Lung (tissue), 12 donors: ENCODE results near the gene TLR5. TPM values are rescaled to one million over a fixed set of nuclear protein-coding genes. Genes with fewer than 3 reads are reported as not detected.

ENCODE experiments used
- ATAC-seq: fragments of 200-7000 bp; cut with Tn5 transposase; one replicate; pipeline ENCODE4 v1.9.1; 2020; ENCODE audit warnings: moderate number of reproducible peaks; ENCODE audit not compliant: insufficient read depth, low FRiP score
- DNase-seq, 3 donors: peaks; one replicate each; pipeline ENCODE4 v3.0.0-alpha.2; 2013 to 2017
- H3K27ac ChIP-seq, 2 donors: one replicate each; pipeline ENCODE4 v1.5.1; 2013; ENCODE audit warnings: mild to moderate bottlenecking in 2 of 2, moderate library complexity in 2 of 2, control low read depth in 1 of 2, inconsistent platforms in 1 of 2, low read depth in 1 of 2, low read length in 1 of 2
- H3K27me3 ChIP-seq, 3 donors: one replicate each; pipeline ENCODE4 v1.5.1; 2013; ENCODE audit warnings: low read length in 2 of 3; ENCODE audit not compliant: control insufficient read depth in 3 of 3, insufficient read depth in 3 of 3
- H3K36me3 ChIP-seq, 4 donors: one replicate each; pipeline ENCODE4 v1.5.1; 2013; ENCODE audit warnings: low read length in 4 of 4, mild to moderate bottlenecking in 1 of 4, moderate library complexity in 1 of 4; ENCODE audit not compliant: control insufficient read depth in 4 of 4, insufficient read depth in 4 of 4
- H3K4me1 ChIP-seq, 5 donors: one replicate each; pipeline ENCODE4 v1.5.1; 2013; ENCODE audit warnings: low read length in 5 of 5, mild to moderate bottlenecking in 2 of 5, moderate library complexity in 1 of 5; ENCODE audit not compliant: control insufficient read depth in 5 of 5, insufficient read depth in 5 of 5
- H3K4me3 ChIP-seq: one replicate; pipeline ENCODE4 v1.5.1; 2013; ENCODE audit warnings: mild to moderate bottlenecking, control low read depth, moderate library complexity
- H3K9ac ChIP-seq, 2 donors: one replicate each; pipeline ENCODE4 v1.5.1; 2013; ENCODE audit warnings: low read length in 2 of 2, control low read depth in 1 of 2; ENCODE audit not compliant: insufficient read depth in 1 of 2
- H3K9me3 ChIP-seq, 4 donors: one replicate each; pipeline ENCODE4 v1.5.1; 2013; ENCODE audit warnings: low read length in 3 of 4, mild to moderate bottlenecking in 1 of 4, moderate library complexity in 1 of 4; ENCODE audit not compliant: control insufficient read depth in 4 of 4, insufficient read depth in 3 of 4
- CTCF ChIP-seq: IDR thresholded peaks from 2 replicates; pipeline ENCODE4 v1.5.1; 2012; ENCODE audit warnings: mild to moderate bottlenecking; ENCODE audit errors: control extremely low read depth, extremely low read depth
- WGBS, 2 donors: extraction: QIAGEN DNeasy Blood & Tissue Kit; methylation state at CpG; one replicate each; pipeline ENCODE4 v1.1.7; 2013; 5-methylcytosine and 5-hydroxymethylcytosine counted together
- polyA plus RNA-seq, 2 donors: library from polyadenylated mRNA; stranded (reverse); fragments of 200-250 nt; gene quantifications; one replicate each; pipeline ENCODE4 v1.2.1, GENCODE V29; 2013
- total RNA-seq, 2 donors: library from RNA; depleted of rRNA in 1 of 2; stranded (reverse); fragments of >200 nt in 1 of 2; gene quantifications; one replicate each; pipeline ENCODE4 v1.2.1, GENCODE V29; 2014 to 2021
- donor health status: control.
- donor health status: control.
- donor health status: Bipolar disorder and iron deficiency.
- donor health status: healthy.
- donor health status: DM: yes; HTN: yes; CAD: no.

The TLR5 gene
- total and polyA plus RNA-seq, 4 donors, result 3.0 to 23.6 (median 17.7) TPM

GRCh38 chr1:223129229-223129901 lies 13.7 kb downstream of the TLR5 start:
- Histone ChIP-seq H3K27ac (no peak overlapping the region), H3K36me3 (no peaks in the 10 kb centered on the region), H3K4me1 (peaks cover under 1 to 14% (median 4%) of the 10 kb centered on the region in 5 donors), H3K9ac (peak overlapping the region in 1 of 2 donors; percentile 56), H3K4me3 (no peak overlapping the region), H3K9me3 (no peaks in the 10 kb centered on the region), H3K27me3 (no peaks in the 10 kb centered on the region)
- TF ChIP-seq CTCF, result peak; percentile 32
- DNase-seq (peak; percentile 59 to 74 (median 74)), ATAC-seq (peak; percentile 17)
- WGBS, 2 donors, result 24 to 27% methylated on average over 37 of the region's 37 CpGs

- Histone ChIP-seq H3K36me3 (no peaks in the 10 kb centered on the region), H3K4me1 (peaks cover 0 to 12% (median 3%) of the 10 kb centered on the region in 5 donors), H3K27me3 (no peaks in the 10 kb centered on the region), H3K9ac (no peak overlapping the region), H3K4me3 (no peak overlapping the region), H3K27ac (no peak overlapping the region), H3K9me3 (no peaks in the 10 kb centered on the region)
- no peak for DNase-seq
- TF ChIP-seq CTCF, result no peak
- WGBS, 2 donors, result 96 to 100% methylated on average over 1 of the region's 1 CpG
- no peak for ATAC-seq
Measured at GRCh38 chr1:223126741-223127140, 16.3 kb downstream of the TLR5 start.

- H3K36me3 ChIP-seq, result no peaks in the 10 kb centered on the region
- H3K27ac ChIP-seq, result no peak overlapping the region
- ATAC-seq (no peak), DNase-seq (no peak)
- no peak overlapping the region for H3K4me3 ChIP-seq
- peaks cover 0 to 12% (median 3%) of the 10 kb centered on the region in 5 donors for H3K4me1 ChIP-seq
- H3K27me3 ChIP-seq, result no peaks in the 10 kb centered on the region
- no peaks in the 10 kb centered on the region for H3K9me3 ChIP-seq
- no peak for TF ChIP-seq CTCF
- WGBS, 2 donors, result 58 to 74% methylated on average over 2 of the region's 2 CpGs
- H3K9ac ChIP-seq, result no peak overlapping the region
Measured at GRCh38 chr1:223125766-223126165, 17.3 kb downstream of the TLR5 start.
